HEK293 (cell line): ENCODE measurements around the gene MMAB.
"Not testable (repeated sequence)": the region's sequence is repeated elsewhere in the genome, so short reads cannot be mapped to it uniquely, and the experiment has no call there.

ENCODE experiments used
- CTCF ChIA-PET: fragments of 350-600 bp; formaldehyde crosslinking; extraction: SDS; loops from one replicate; lab custom pipeline; 2021; ENCODE audit warnings: antibody characterized with exemption; lab: Yijun Ruan, JAX
- POLR2A ChIA-PET: fragments of 300-600 bp; formaldehyde crosslinking; extraction: SDS; loops from one replicate; lab custom pipeline; 2020; ENCODE audit warnings: antibody characterized with exemption, inconsistent platforms; lab: Yijun Ruan, JAX
- H3K27ac ChIP-seq: fragments of 200-500 bp; sonication (Bioruptor generic); 2 replicates; pipeline ENCODE4 v1.5.1; 2014; ENCODE audit warnings: low read depth, low read length, control low read depth, inconsistent platforms; ENCODE audit errors: extremely low read depth
- H3K36me3 ChIP-seq, 2 experiments: fragments of 200-500 bp in 1 of 2; sonication (Bioruptor generic) in 1 of 2; 1 replicate in 1 of 2; 2 replicates in 1 of 2; pipeline ENCODE4 v1.5.1; 2014 to 2017; ENCODE audit warnings: inconsistent platforms in 2 of 2, low read length in 2 of 2; ENCODE audit not compliant: control insufficient read depth in 2 of 2, insufficient read depth in 1 of 2
- H3K4me1 ChIP-seq: fragments of 200-500 bp; sonication (Bioruptor generic); 2 replicates; pipeline ENCODE4 v1.5.1; 2014; ENCODE audit warnings: mild to moderate bottlenecking, low read length, inconsistent platforms; ENCODE audit not compliant: control insufficient read depth, insufficient read depth
- H3K4me3 ChIP-seq: 2 replicates; pipeline ENCODE4 v1.5.1; 2011; ENCODE audit warnings: low read depth, mild to moderate bottlenecking, control low read depth, low read length, moderate library complexity
- H3K9me3 ChIP-seq: fragments of 200-500 bp; sonication (Bioruptor generic); 2 replicates; pipeline ENCODE4 v1.5.1; 2014; ENCODE audit warnings: low read depth, low read length, inconsistent platforms; ENCODE audit not compliant: control insufficient read depth, insufficient read depth
- HOXA7 ChIP-seq: sonication (generic); formaldehyde crosslinking; IDR thresholded peaks from 2 replicates; pipeline ENCODE4 v1.8.1; 2022; ENCODE audit warnings: missing genetic modification reagents, borderline replicate concordance
- ZBTB21 ChIP-seq: fragments of 450-650 bp; formaldehyde crosslinking; IDR thresholded peaks from 2 replicates; pipeline ENCODE4 v1.5.1; 2017; ENCODE audit warnings: missing biosample characterization, missing genetic modification characterization
- ZBTB7A ChIP-seq: fragments of 450-650 bp; formaldehyde crosslinking; IDR thresholded peaks from 2 replicates; pipeline ENCODE4 v1.5.1; 2016; ENCODE audit warnings: low read depth, missing biosample characterization, missing genetic modification characterization
- ZNF112 ChIP-seq: fragments of 450-650 bp; formaldehyde crosslinking; IDR thresholded peaks from 2 replicates; pipeline ENCODE4 v1.5.0; 2017; ENCODE audit warnings: missing biosample characterization, missing genetic modification characterization
- ZNF114 ChIP-seq: fragments of 450-650 bp; formaldehyde crosslinking; IDR thresholded peaks from 2 replicates; pipeline ENCODE4 v1.5.0; 2017; ENCODE audit warnings: missing biosample characterization, missing genetic modification characterization
- ZNF121 ChIP-seq: fragments of 450-650 bp; formaldehyde crosslinking; IDR thresholded peaks from 2 replicates; pipeline ENCODE4 v1.5.1; 2016; ENCODE audit warnings: missing biosample characterization, missing genetic modification characterization
- ZNF146 ChIP-seq: fragments of 450-650 bp; formaldehyde crosslinking; IDR thresholded peaks from 2 replicates; pipeline ENCODE4 v1.5.1; 2016; ENCODE audit warnings: missing biosample characterization, missing genetic modification characterization
- ZNF155 ChIP-seq: fragments of 450-650 bp; formaldehyde crosslinking; IDR thresholded peaks from 2 replicates; pipeline ENCODE4 v1.5.1; 2016; ENCODE audit warnings: missing biosample characterization, missing genetic modification characterization
- ZNF16 ChIP-seq: fragments of 450-650 bp; formaldehyde crosslinking; IDR thresholded peaks from 2 replicates; pipeline ENCODE4 v1.5.1; 2016; ENCODE audit warnings: low read depth, missing biosample characterization, missing genetic modification characterization
- ZNF335 ChIP-seq: fragments of 450-650 bp; formaldehyde crosslinking; conservative IDR thresholded peaks from 2 replicates; pipeline ENCODE4 v1.5.1; 2016; ENCODE audit warnings: missing biosample characterization, missing genetic modification characterization
- ZNF416 ChIP-seq: fragments of 450-650 bp; formaldehyde crosslinking; IDR thresholded peaks from 2 replicates; pipeline ENCODE4 v1.5.1; 2016; ENCODE audit warnings: missing biosample characterization, missing genetic modification characterization
- ZNF585B ChIP-seq: fragments of 450-650 bp; formaldehyde crosslinking; IDR thresholded peaks from 2 replicates; pipeline ENCODE4 v1.5.1; 2016; ENCODE audit warnings: missing biosample characterization, missing genetic modification characterization
- ZNF843 ChIP-seq: fragments of 450-650 bp; formaldehyde crosslinking; IDR thresholded peaks from 2 replicates; pipeline ENCODE4 v1.5.1; 2016; ENCODE audit warnings: missing biosample characterization, missing genetic modification characterization
- TF ChIP-seq, protein P1 (sequence below): fragments of 450-650 bp; IDR thresholded peaks from 2 replicates; pipeline ENCODE4 v1.5.1; 2018; ENCODE audit warnings: missing biosample characterization, missing genetic modification characterization
- TF ChIP-seq, protein P2 (sequence below): fragments of 450-650 bp; formaldehyde crosslinking; IDR thresholded peaks from 2 replicates; pipeline ENCODE4 v1.5.1; 2017; ENCODE audit warnings: missing biosample characterization, missing genetic modification characterization
- TF ChIP-seq, protein P3 (sequence below): fragments of 450-650 bp; formaldehyde crosslinking; IDR thresholded peaks from 2 replicates; pipeline ENCODE4 v1.5.1; 2016; ENCODE audit warnings: missing biosample characterization, missing genetic modification characterization
- TF ChIP-seq, protein P4 (sequence below): fragments of 450-650 bp; formaldehyde crosslinking; IDR thresholded peaks from 2 replicates; pipeline ENCODE4 v1.5.1; 2016; ENCODE audit warnings: missing biosample characterization, missing genetic modification characterization, borderline replicate concordance
- TF ChIP-seq, protein P5 (sequence below): fragments of 450-650 bp; formaldehyde crosslinking; IDR thresholded peaks from 2 replicates; pipeline ENCODE4 v1.5.1; 2016; ENCODE audit warnings: missing biosample characterization, missing genetic modification characterization
- TF ChIP-seq, protein P6 (sequence below): fragments of 450-650 bp; formaldehyde crosslinking; IDR thresholded peaks from 2 replicates; pipeline ENCODE4 v1.5.1; 2016; ENCODE audit warnings: missing biosample characterization, missing genetic modification characterization

Gene MMAB

DNA sequence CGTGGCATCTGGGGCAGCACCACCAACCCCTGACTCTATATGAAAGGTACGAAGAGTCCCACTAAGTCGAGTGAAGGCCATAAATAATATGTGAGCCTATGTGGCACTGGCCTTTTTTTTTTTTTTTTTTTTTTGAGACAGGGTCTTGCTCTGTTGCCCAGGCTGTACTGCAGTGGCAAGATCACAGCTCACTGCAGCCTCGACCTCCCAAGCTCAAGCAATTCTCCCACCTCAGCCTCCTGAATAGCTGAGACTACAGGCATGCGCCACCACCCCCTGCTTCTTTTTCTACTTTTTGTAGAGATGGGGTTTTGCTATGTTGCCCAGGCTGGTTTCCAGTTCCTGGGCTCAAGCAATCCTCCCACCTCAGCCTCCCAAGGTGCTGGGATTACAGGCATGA, 28.8 kb upstream of the MMAB start:
- peak; percentile 78 for TF ChIP-seq ZNF121
- H3K36me3 ChIP-seq, H3K27ac ChIP-seq, H3K4me1 ChIP-seq, H3K9me3 ChIP-seq, H3K4me3 ChIP-seq, CTCF ChIA-PET: not testable (repeated sequence)
- POLR2A ChIA-PET = interaction anchor here (0.6 kb wide), 1 partner anchor 172 kb away, joined by 4 read pairs; no protein-coding TSS in a partner anchor

DNA sequence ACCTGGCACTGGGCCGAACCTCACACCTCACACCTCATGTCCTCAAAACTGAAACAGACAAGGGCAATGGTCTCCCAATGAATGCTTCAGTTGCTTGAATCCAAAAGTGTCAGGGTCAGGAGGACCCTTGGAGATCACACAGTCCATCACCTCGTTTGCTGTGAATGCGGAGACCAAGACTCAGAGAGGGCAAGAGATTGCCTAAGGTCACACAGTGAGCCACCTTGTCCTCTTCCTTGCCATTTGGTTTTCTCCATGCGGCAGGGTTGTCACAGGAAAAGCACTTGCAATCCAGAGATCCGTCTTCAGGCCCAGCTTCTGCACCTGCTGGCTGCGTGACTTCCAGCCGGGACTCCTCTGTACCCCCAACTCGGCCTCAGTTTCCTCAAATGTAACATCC, 28.3 kb upstream of the MMAB start:
- CTCF ChIA-PET = no interaction called here
- no peaks in the 10 kb centered on the region for H3K4me1 ChIP-seq
- H3K36me3 ChIP-seq = no peaks in the 10 kb centered on the region
- no peak overlapping the region for H3K27ac ChIP-seq
- H3K9me3 ChIP-seq = no peaks in the 10 kb centered on the region
- TF ChIP-seq, protein P1, sequence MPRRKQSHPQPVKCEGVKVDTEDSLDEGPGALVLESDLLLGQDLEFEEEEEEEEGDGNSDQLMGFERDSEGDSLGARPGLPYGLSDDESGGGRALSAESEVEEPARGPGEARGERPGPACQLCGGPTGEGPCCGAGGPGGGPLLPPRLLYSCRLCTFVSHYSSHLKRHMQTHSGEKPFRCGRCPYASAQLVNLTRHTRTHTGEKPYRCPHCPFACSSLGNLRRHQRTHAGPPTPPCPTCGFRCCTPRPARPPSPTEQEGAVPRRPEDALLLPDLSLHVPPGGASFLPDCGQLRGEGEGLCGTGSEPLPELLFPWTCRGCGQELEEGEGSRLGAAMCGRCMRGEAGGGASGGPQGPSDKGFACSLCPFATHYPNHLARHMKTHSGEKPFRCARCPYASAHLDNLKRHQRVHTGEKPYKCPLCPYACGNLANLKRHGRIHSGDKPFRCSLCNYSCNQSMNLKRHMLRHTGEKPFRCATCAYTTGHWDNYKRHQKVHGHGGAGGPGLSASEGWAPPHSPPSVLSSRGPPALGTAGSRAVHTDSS (tag by site-specific recombination) = no peak
- no peak for TF ChIP-seq ZNF843 (tag by site-specific recombination)
- TF ChIP-seq, protein P2, sequence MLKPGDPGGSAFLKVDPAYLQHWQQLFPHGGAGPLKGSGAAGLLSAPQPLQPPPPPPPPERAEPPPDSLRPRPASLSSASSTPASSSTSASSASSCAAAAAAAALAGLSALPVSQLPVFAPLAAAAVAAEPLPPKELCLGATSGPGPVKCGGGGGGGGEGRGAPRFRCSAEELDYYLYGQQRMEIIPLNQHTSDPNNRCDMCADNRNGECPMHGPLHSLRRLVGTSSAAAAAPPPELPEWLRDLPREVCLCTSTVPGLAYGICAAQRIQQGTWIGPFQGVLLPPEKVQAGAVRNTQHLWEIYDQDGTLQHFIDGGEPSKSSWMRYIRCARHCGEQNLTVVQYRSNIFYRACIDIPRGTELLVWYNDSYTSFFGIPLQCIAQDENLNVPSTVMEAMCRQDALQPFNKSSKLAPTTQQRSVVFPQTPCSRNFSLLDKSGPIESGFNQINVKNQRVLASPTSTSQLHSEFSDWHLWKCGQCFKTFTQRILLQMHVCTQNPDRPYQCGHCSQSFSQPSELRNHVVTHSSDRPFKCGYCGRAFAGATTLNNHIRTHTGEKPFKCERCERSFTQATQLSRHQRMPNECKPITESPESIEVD (tag by site-specific recombination) = no peak
- no peak for TF ChIP-seq ZNF114 (tag by site-specific recombination)
- TF ChIP-seq HOXA7 = no peak
- no peak for TF ChIP-seq ZNF155 (tag by site-specific recombination)
- TF ChIP-seq ZNF585B (tag by site-specific recombination) = no peak
- no peak overlapping the region for H3K4me3 ChIP-seq
- POLR2A ChIA-PET = no interaction called here

DNA sequence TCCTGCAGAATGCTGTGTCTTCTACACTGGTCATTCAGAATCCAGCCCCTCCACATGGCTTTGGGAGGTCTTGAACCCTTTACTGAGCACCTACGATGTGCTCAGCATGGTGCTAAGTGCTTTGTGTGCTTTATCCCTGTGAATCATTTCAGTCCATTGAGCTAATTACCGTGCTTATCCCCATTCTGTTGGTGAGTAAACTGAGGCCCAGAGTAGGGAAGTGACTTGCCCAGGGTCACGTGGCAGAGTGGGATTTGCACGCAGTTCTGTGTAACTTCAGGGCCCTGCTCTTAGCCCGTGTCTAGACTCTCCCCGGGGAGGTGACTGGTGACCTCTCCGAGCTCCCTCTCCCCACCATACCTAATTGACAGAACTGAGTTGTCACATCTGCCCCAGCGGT, 27.7 kb upstream of the MMAB start:
- Histone ChIP-seq H3K4me3 (no peak overlapping the region), H3K27ac (no peak overlapping the region), H3K36me3 (no peaks in the 10 kb centered on the region), H3K4me1 (no peaks in the 10 kb centered on the region), H3K9me3 (no peaks in the 10 kb centered on the region)
- POLR2A ChIA-PET = no interaction called here
- CTCF ChIA-PET = interaction anchor here (0.9 kb wide), 1 partner anchor 114 kb away, joined by 9 read pairs; no protein-coding TSS in a partner anchor
- TF ChIP-seq ZNF335 (no peak), ZNF146 (tag by site-specific recombination) (no peak), ZNF416 (tag by site-specific recombination) (no peak), ZBTB21 (tag by site-specific recombination) (no peak), ZBTB7A (tag by site-specific recombination) (no peak), ZNF16 (no peak), ZNF112 (no peak)
- TF ChIP-seq, protein P3, sequence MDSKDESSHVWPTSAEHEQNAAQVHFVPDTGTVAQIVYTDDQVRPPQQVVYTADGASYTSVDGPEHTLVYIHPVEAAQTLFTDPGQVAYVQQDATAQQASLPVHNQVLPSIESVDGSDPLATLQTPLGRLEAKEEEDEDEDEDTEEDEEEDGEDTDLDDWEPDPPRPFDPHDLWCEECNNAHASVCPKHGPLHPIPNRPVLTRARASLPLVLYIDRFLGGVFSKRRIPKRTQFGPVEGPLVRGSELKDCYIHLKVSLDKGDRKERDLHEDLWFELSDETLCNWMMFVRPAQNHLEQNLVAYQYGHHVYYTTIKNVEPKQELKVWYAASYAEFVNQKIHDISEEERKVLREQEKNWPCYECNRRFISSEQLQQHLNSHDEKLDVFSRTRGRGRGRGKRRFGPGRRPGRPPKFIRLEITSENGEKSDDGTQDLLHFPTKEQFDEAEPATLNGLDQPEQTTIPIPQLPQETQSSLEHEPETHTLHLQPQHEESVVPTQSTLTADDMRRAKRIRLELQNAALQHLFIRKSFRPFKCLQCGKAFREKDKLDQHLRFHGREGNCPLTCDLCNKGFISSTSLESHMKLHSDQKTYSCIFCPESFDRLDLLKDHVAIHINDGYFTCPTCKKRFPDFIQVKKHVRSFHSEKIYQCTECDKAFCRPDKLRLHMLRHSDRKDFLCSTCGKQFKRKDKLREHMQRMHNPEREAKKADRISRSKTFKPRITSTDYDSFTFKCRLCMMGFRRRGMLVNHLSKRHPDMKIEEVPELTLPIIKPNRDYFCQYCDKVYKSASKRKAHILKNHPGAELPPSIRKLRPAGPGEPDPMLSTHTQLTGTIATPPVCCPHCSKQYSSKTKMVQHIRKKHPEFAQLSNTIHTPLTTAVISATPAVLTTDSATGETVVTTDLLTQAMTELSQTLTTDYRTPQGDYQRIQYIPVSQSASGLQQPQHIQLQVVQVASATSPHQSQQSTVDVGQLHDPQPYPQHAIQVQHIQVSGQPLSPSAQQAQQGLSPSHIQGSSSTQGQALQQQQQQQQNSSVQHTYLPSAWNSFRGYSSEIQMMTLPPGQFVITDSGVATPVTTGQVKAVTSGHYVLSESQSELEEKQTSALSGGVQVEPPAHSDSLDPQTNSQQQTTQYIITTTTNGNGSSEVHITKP = no peak
- TF ChIP-seq, protein P4, sequence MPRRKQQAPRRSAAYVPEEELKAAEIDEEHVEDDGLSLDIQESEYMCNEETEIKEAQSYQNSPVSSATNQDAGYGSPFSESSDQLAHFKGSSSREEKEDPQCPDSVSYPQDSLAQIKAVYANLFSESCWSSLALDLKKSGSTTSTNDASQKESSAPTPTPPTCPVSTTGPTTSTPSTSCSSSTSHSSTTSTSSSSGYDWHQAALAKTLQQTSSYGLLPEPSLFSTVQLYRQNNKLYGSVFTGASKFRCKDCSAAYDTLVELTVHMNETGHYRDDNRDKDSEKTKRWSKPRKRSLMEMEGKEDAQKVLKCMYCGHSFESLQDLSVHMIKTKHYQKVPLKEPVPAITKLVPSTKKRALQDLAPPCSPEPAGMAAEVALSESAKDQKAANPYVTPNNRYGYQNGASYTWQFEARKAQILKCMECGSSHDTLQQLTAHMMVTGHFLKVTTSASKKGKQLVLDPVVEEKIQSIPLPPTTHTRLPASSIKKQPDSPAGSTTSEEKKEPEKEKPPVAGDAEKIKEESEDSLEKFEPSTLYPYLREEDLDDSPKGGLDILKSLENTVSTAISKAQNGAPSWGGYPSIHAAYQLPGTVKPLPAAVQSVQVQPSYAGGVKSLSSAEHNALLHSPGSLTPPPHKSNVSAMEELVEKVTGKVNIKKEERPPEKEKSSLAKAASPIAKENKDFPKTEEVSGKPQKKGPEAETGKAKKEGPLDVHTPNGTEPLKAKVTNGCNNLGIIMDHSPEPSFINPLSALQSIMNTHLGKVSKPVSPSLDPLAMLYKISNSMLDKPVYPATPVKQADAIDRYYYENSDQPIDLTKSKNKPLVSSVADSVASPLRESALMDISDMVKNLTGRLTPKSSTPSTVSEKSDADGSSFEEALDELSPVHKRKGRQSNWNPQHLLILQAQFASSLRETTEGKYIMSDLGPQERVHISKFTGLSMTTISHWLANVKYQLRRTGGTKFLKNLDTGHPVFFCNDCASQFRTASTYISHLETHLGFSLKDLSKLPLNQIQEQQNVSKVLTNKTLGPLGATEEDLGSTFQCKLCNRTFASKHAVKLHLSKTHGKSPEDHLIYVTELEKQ (tag by site-specific recombination) = no peak
- TF ChIP-seq, protein P5, sequence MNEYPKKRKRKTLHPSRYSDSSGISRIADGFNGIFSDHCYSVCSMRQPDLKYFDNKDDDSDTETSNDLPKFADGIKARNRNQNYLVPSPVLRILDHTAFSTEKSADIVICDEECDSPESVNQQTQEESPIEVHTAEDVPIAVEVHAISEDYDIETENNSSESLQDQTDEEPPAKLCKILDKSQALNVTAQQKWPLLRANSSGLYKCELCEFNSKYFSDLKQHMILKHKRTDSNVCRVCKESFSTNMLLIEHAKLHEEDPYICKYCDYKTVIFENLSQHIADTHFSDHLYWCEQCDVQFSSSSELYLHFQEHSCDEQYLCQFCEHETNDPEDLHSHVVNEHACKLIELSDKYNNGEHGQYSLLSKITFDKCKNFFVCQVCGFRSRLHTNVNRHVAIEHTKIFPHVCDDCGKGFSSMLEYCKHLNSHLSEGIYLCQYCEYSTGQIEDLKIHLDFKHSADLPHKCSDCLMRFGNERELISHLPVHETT (tag by site-specific recombination) = no peak
- TF ChIP-seq, protein P6, sequence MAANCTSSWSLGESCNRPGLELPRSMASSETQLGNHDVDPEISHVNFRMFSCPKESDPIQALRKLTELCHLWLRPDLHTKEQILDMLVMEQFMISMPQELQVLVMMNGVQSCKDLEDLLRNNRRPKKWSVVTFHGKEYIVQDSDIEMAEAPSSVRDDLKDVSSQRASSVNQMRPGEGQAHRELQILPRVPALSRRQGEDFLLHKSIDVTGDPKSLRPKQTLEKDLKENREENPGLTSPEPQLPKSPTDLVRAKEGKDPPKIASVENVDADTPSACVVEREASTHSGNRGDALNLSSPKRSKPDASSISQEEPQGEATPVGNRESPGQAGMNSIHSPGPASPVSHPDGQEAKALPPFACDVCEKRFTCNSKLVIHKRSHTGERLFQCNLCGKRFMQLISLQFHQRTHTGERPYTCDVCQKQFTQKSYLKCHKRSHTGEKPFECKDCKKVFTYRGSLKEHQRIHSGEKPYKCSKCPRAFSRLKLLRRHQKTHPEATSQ = no peak
